Left ventricle myocardium inferior (tissue), 1 donor: Measurements from ENCODE around the gene ALAS1. TPM values are rescaled to one million over a fixed set of nuclear protein-coding genes. Genes with fewer than 3 reads are reported as not detected.
"Not testable (repeated sequence)": the region's sequence is repeated elsewhere in the genome, so short reads cannot be mapped to it uniquely, and the experiment has no call there.

Experiments used
- DNase-seq: peaks from one replicate; pipeline ENCODE4 v3.0.0-alpha.2; 2020
- H3K27ac ChIP-seq: fragments of 200-600 bp; replicated peaks from 2 replicates; pipeline ENCODE4 v1.8.0; 2021
- H3K27me3 ChIP-seq: fragments of 200-600 bp; 2 replicates; pipeline ENCODE4 v1.8.0; 2021; ENCODE audit warnings: low read depth
- H3K36me3 ChIP-seq: fragments of 200-600 bp; 2 replicates; pipeline ENCODE4 v1.8.0; 2021
- H3K4me1 ChIP-seq: fragments of 200-600 bp; 2 replicates; pipeline ENCODE4 v1.8.0; 2021
- H3K4me3 ChIP-seq: fragments of 200-600 bp; 2 replicates; pipeline ENCODE4 v1.8.0; 2021; ENCODE audit warnings: mild to moderate bottlenecking, moderate library complexity
- H3K9me3 ChIP-seq: fragments of 200-600 bp; replicated peaks from 2 replicates; pipeline ENCODE4 v1.8.0; 2021
- intact Hi-C: fragments of 100-400 bp; cut with micrococcal nuclease; formaldehyde crosslinking; loops from one replicate; pipeline ENCODE4 v1.11.0; 2022
- total RNA-seq: library from RNA; stranded (reverse); fragmentation: NEBNext Ultra II Directional; extraction: Animal tissue kit (Norgen Biotek cat#: 25700); gene quantifications from one replicate; pipeline ENCODE4 v1.2.1, GENCODE V29; 2021
- TF ChIP-seq, protein P1 (sequence below): fragments of 200-600 bp; IDR thresholded peaks from 2 replicates; pipeline ENCODE4 v1.8.0; 2021; ENCODE audit warnings: antibody characterized with exemption, mild to moderate bottlenecking, borderline replicate concordance
- donor health status: DM: no; HTN: yes; CAD: no; lungs with severe emphysema.

ALAS1 gene
- total RNA-seq, 1 donor from 2014 or later, result 180 TPM

DNA sequence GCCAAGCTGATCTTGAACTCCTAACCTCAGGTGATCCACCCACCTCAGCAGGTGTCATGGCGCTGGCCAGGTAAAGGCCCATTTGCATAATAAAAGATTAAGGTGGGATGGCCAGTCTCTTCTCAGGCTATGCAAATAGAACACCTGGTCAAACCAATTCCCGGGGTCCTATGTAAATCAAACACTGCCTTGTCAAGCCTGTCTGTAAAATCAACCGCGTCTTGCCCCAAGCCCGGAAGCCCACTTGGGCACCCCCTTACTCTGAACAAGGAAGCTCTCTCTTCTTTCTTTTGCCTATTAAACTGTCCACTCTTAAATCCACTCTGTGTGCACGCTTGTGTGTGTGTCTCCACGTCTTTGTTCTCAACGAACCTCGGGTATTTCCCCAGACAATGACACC, 30.7 kb upstream of the ALAS1 start:
- no peaks in the 10 kb centered on the region for H3K9me3 ChIP-seq
- TF ChIP-seq, protein P1, sequence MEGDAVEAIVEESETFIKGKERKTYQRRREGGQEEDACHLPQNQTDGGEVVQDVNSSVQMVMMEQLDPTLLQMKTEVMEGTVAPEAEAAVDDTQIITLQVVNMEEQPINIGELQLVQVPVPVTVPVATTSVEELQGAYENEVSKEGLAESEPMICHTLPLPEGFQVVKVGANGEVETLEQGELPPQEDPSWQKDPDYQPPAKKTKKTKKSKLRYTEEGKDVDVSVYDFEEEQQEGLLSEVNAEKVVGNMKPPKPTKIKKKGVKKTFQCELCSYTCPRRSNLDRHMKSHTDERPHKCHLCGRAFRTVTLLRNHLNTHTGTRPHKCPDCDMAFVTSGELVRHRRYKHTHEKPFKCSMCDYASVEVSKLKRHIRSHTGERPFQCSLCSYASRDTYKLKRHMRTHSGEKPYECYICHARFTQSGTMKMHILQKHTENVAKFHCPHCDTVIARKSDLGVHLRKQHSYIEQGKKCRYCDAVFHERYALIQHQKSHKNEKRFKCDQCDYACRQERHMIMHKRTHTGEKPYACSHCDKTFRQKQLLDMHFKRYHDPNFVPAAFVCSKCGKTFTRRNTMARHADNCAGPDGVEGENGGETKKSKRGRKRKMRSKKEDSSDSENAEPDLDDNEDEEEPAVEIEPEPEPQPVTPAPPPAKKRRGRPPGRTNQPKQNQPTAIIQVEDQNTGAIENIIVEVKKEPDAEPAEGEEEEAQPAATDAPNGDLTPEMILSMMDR, result no peak
- H3K4me1 ChIP-seq, result no peaks in the 10 kb centered on the region
- no peak overlapping the region for H3K27ac ChIP-seq
- H3K4me3 ChIP-seq, result no peak overlapping the region
- H3K36me3 ChIP-seq, result no peaks in the 10 kb centered on the region
- intact Hi-C loops, result no loop called here
- no peaks in the 10 kb centered on the region for H3K27me3 ChIP-seq
- DNase-seq, result no peak

DNA sequence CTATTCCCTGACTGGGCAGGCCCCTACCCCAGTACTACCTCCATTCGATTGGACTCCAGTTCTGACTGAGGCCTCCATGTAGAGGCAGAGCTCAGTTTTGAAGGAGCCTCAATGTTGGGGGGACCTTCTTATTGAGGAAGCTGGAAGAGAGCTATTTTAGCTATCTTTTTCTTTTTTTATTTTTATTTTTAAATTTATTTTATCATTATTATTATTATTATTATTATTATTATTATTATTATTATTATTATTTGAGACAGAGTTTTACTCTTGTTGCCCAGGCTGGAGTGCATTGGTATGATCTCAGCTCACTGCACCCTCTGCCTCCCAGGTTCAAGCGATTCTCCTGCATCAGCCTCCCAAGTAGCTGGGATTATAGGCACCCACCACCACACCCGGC, 27.7 kb upstream of the ALAS1 start:
- H3K36me3 ChIP-seq, H3K27ac ChIP-seq, H3K4me3 ChIP-seq, intact Hi-C loops, H3K4me1 ChIP-seq, DNase-seq, H3K9me3 ChIP-seq, H3K27me3 ChIP-seq: not testable (repeated sequence)

DNA sequence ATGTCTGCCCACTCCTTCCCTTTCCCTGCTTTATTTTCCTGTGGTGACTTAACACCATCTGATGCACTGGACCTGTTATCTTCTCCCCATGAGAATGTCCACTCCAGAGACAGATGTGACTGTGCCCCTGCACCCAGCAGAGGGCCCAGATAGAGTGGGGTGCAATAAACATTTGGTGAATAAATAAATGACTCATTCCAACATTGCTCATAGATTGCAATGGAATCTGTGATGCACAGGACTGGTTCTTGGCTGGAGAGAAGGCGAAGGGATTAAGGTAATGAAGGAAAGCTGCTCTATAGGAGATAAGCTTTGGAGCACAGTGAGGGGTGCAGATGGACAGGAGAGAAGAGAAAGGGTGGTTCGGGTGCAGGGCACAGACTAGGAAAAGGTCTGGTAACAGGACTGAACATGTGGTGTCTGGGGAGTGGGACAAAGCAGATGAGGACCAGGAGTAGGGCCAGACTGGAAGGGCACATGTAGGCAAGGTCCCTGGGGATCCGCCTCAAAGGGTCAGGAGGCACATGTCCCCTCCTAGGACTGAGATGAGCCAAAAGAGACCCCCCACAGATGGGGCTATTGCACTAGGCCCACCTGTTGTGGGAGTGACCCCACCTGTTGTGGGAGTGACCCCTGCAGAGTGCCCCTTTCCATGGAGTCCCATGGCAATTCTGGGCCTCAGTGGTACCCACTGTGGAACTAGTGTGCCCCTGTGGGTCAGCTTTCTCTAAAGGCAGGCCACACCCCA, 26.3 kb upstream of the ALAS1 start:
- Histone ChIP-seq H3K9me3 (no peaks in the 10 kb centered on the region), H3K4me1 (no peaks in the 10 kb centered on the region), H3K36me3 (no peaks in the 10 kb centered on the region), H3K27me3 (no peaks in the 10 kb centered on the region), H3K4me3 (no peak overlapping the region), H3K27ac (no peak overlapping the region)
- TF ChIP-seq, protein P1, result no peak
- no peak for DNase-seq
- intact Hi-C loops, result no loop called here

DNA sequence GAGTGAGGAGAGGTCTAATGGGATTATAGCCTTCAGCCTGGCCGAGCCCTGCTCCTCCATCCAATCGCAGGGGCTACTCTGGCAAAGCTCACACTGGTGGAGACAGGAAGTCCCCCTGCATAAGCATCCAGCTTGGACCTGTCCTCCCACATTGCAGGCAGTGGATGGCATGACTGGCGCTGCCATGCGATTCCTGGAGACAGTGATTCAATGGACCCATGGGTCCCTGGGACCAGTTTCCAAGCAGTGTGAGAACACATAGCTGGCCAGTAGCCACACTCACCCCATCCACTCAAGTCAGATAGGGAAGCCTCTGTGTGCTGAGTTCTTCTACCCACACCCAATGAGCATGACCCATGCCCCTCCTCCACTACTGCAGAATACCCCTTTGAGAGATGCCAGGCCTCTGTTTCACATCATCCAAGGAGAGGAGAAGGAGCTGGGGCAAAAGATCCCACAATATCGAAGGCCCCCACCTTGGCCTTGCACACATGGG, 25.6 kb upstream of the ALAS1 start:
- Histone ChIP-seq H3K27me3 (no peaks in the 10 kb centered on the region), H3K4me3 (no peak overlapping the region), H3K36me3 (no peaks in the 10 kb centered on the region), H3K9me3 (no peaks in the 10 kb centered on the region), H3K27ac (no peak overlapping the region), H3K4me1 (no peaks in the 10 kb centered on the region)
- DNase-seq, result no peak
- intact Hi-C loops, result no loop called here
- TF ChIP-seq, protein P1, result no peak

DNA sequence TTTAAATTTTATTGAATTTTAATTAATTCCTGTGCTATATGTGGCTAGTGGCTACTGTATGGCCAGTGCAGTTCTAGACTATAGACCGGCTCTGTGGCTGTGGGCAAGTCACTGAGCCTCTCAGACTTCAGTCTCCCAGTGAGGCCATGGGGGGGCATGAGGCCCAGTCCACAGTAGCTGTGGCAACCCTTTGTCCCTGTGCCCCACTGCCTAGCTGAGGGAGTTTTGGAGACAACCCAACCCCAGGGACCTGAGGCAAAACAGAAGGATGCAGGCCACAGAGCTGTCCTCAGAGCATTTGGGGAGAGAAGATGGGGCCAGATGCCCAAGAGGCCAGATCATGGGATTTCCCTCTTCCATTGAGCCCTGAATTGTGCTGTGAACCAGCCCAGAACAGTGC, 24.9 kb upstream of the ALAS1 start:
- no peaks in the 10 kb centered on the region for H3K9me3 ChIP-seq
- intact Hi-C loops, result no loop called here
- no peak overlapping the region for H3K27ac ChIP-seq
- H3K27me3 ChIP-seq, result no peaks in the 10 kb centered on the region
- TF ChIP-seq, protein P1, result no peak
- H3K4me3 ChIP-seq, result no peak overlapping the region
- DNase-seq, result no peak
- H3K4me1 ChIP-seq, result no peaks in the 10 kb centered on the region
- H3K36me3 ChIP-seq, result no peaks in the 10 kb centered on the region

DNA sequence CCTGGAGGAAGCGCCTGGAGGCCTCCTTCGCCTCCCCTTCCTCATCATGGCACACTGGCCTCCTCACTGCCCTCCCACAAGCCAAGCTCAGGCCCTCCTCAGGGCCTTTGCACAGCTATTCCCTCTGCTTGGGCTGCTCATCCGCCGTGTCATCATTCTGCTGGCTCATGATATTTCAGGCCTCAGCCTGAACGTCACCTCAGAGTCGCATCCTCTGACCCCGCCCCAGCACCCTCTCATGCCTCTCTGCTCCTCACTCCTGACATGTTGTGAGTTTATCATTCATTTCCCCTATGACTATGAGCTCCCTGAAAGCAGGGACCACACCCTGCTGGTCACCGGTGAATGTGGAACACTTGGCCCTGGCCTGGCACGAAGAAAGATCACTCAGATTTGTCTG, 23.1 kb upstream of the ALAS1 start:
- no peak for DNase-seq
- TF ChIP-seq, protein P1, result no peak
- no peak overlapping the region for H3K4me3 ChIP-seq
- no peaks in the 10 kb centered on the region for H3K36me3 ChIP-seq
- intact Hi-C loops, result no loop called here
- H3K27ac ChIP-seq, result no peak overlapping the region
- H3K9me3 ChIP-seq, result no peaks in the 10 kb centered on the region
- no peaks in the 10 kb centered on the region for H3K4me1 ChIP-seq
- no peaks in the 10 kb centered on the region for H3K27me3 ChIP-seq
